HUDEP-2 (cell line): ENCODE results near the gene GARRE1.

ENCODE experiments used
- DNase-seq, 76 experiments: peaks; one replicate each; lab custom pipeline; 2025; ENCODE audit not compliant: unreplicated experiment in 76 of 76; lab: John Stamatoyannopoulos, UW

GARRE1 gene

DNA sequence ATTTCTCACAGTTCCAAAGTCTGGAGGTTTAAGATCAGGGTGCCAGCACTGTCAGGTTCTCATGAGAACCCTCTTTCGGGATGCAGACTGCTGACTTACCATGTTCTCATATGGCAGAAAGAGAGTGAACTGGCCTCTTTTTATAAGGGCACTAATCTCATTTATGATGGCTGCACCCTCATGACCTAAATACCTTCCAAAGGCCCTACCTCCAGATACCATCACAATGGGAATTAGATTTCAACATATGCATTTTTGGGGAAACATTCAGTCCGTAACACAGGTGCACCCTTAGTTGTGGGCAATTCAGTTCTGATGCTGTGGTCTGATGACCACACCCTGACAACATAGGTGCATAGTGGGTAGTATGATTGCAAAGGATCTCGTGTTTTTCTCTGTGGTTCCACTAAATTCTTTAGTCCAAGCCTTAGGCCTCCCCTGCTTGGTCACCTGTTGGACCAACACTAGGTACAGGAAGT, 33.3 kb downstream of the GARRE1 start:
- no peak for DNase-seq

DNA sequence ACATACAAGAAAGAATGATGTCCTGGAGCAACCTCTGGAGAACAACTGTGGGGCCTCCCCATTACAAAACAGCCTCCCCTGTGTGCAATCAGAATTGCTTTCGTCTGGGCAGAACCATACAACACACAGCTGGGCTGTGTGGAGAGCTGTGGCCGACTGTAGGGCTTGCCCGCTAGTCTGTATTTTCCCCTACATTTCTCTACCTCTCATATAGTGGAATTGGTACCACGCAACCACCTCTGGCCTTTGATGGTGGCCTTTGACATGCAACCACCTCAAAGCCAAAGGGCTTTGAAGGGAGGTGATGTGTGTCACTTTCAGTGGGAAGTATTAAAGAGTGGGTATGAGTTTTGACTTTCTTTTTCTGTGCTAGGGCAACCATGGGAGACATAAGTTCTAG, 34.0 kb downstream of the GARRE1 start:
- DNase-seq = no peak

DNA sequence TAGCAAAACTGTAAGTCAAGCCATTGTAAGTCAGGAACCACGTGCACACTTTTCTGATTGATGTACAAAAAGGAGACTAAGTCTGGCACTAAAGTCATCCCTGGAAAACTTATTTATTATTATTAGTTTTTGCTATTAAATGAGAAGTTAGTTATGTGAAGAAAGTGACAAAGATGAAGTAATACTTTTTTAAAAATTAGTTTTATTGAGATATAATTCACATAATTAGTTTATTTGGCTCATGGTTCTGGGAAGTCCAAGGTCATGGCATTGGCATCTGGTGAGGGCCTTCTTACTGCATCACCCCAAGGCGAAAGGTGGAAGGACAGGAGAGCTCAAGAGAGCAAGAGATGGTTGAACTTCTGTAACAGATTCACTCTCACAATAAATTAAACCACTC, 36.9 kb downstream of the GARRE1 start:
- DNase-seq = no peak

DNA sequence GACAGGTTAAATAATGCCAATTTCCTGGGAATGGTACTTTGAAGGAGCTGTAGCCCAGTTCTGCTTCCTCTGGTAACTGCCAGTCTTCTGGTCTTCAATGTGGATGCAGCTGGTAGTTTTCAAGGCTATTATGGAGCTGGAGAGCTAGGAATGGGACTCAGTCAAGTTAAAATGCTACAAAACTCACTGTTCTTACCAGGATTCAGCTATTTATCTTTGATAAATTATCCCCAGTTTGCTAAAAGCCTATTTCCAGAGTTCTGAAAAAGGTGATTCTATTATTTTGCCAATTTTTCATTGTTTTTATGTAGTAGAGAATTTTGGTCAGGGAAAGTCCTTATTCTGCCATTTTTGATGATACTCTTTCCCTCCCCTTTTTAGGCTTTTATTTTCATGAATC, 40.7 kb downstream of the GARRE1 start:
- no peak for DNase-seq

DNA sequence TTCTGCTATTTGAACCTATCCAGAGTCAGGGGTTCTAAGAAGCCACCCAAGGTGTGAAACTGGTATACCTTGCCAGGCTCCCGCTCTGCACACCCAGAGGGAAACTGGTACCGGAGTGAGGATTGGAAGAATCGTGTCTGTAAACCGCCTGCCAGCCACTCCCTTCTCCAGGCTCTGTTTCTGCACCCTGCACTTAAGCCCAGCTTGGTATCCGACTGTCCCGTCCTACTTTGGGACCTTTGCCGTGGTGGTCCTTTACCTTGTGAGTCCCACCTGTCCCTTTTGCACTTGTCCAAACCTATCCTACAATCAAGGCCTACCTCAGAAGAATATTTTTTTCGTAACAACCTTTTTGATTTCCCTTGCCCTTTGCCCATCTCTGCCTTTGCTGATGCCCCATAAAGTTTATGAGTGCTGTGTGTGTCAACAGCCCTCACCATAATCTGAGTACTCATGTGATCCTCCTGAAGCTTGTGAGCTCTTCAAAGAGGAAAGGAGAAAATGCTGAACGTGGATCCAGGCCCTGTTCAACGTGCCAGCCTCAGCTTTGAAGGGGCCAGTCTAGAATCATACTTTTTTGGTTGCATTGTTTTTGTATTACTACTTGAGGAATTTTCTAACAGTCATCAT, 44.7 kb downstream of the GARRE1 start:
- DNase-seq = no peak

DNA sequence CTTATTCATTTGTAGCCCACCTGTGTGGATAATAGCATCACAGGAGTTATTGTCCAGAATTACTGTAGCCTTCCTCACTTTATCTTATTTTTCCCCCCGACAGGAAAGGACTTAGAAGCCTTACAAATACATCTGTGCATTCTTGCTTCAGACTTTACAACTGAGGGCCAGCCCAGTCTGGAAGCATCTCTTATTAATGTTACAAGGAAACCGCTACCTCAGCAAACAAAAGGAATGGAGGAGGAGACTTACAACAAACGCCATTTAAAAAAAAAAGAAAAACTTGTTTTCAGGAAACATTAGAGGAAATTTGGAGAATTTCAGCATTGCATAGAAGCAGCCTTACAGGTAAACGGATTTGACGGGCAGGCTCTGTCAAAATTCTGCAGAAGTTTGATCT, 45.2 kb downstream of the GARRE1 start:
- no peak for DNase-seq

DNA sequence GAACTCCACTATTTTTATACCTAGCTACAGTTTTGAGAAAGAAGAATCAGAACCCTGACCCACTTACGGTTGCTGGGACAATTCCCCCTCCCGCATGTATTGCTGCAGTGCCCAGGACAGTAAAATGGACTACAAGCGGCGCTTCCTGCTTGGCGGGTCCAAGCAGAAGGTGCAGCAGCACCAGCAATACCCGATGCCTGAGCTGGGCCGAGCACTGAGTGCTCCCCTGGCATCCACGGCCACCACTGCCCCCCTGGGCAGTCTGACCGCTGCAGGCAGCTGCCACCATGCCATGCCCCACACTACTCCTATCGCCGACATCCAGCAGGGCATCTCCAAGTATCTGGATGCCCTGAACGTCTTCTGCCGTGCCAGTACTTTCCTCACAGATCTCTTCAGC, 46.0 kb downstream of the GARRE1 start:
- no peak for DNase-seq

DNA sequence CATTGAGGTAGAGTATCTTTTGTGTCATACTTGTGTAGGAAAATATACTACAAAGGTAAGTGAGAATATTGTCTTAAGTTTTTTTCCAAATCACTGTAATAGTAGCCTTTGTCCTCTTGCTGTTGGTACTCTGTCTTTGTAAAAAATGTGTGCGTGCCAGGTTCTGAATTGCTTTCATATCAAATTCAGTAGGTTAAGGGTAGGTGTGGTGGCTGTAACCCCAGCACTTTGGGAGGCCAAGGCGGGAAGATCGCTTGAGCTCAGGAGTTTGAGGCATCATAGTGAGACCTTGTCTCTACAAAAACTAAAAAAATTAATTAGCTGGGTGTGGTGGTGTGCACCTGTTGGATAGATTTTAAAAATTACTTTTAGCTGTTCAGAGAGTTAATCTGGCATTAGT, 46.6 kb downstream of the GARRE1 start:
- no peak for DNase-seq
